ENCODE data around the gene CCDC137.

DNA sequence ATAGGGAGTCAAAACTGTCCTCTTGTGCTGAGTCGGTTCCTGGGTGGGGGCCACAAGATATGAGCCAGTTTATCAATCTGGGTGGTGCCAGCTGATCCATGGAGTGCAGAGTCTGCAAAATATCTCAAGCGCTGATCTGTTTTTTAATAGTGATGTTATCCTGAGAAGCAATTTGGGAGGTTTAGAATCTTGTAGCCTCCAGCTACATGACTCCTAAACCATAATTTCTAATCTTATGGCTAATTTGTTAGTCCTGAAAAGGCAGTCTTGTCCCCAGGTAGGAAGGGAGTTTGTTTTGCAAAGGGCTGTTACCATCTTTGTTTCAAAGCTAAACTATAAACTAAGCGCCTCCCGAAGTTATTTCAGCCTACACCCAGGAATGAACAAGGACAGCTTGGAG is 27.9 kb upstream of the CCDC137 start:
- TF ChIP-seq POLR2A (IDR thresholded peaks at IDR 0.05) = no peak
- TF ChIP-seq, protein P1, sequence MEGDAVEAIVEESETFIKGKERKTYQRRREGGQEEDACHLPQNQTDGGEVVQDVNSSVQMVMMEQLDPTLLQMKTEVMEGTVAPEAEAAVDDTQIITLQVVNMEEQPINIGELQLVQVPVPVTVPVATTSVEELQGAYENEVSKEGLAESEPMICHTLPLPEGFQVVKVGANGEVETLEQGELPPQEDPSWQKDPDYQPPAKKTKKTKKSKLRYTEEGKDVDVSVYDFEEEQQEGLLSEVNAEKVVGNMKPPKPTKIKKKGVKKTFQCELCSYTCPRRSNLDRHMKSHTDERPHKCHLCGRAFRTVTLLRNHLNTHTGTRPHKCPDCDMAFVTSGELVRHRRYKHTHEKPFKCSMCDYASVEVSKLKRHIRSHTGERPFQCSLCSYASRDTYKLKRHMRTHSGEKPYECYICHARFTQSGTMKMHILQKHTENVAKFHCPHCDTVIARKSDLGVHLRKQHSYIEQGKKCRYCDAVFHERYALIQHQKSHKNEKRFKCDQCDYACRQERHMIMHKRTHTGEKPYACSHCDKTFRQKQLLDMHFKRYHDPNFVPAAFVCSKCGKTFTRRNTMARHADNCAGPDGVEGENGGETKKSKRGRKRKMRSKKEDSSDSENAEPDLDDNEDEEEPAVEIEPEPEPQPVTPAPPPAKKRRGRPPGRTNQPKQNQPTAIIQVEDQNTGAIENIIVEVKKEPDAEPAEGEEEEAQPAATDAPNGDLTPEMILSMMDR (IDR thresholded peaks at IDR 0.05) = no peak

Data from esophagus squamous epithelium (tissue), 4 donors.